ENCODE results near the gene GLDN. TPM values are rescaled to one million over a fixed set of nuclear protein-coding genes. Genes with fewer than 3 reads are reported as not detected.

Gene GLDN
- polyA plus RNA-seq, 1 experiment = 0.25 TPM

- ChIA-PET CTCF (interaction anchor here (1.0 kb wide), 1 partner anchor 37 kb away, joined by 3 read pairs; no protein-coding TSS in a partner anchor), POLR2A (no interaction called here)
- no peaks in the 10 kb centered on the region for H3K27me3 ChIP-seq (ENCODE audit: control insufficient read depth, insufficient read depth, low read length)
- no peaks in the 10 kb centered on the region for H3K9me3 ChIP-seq (ENCODE audit: control insufficient read depth, insufficient read depth, low read length)
- no peak overlapping the region for H3K27ac ChIP-seq (ENCODE audit: low read depth, low read length)
- DNase-seq (ENCODE audit: low read depth, low spot score) = no peak
- no peak overlapping the region for H3K4me3 ChIP-seq (ENCODE audit: low read depth, low read length)
- TF ChIP-seq, protein P1, sequence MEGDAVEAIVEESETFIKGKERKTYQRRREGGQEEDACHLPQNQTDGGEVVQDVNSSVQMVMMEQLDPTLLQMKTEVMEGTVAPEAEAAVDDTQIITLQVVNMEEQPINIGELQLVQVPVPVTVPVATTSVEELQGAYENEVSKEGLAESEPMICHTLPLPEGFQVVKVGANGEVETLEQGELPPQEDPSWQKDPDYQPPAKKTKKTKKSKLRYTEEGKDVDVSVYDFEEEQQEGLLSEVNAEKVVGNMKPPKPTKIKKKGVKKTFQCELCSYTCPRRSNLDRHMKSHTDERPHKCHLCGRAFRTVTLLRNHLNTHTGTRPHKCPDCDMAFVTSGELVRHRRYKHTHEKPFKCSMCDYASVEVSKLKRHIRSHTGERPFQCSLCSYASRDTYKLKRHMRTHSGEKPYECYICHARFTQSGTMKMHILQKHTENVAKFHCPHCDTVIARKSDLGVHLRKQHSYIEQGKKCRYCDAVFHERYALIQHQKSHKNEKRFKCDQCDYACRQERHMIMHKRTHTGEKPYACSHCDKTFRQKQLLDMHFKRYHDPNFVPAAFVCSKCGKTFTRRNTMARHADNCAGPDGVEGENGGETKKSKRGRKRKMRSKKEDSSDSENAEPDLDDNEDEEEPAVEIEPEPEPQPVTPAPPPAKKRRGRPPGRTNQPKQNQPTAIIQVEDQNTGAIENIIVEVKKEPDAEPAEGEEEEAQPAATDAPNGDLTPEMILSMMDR (IDR thresholded peaks at IDR 0.05; ENCODE audit: low read depth, low read length) = no peak
These were observed 26.8 kb upstream of the GLDN start for GRCh38 chr15:51314391-51315337.

- H3K27ac ChIP-seq (ENCODE audit: low read depth, low read length) = no peak overlapping the region
- H3K4me3 ChIP-seq (ENCODE audit: low read depth, low read length) = no peak overlapping the region
- TF ChIP-seq, protein P1 (IDR thresholded peaks at IDR 0.05; ENCODE audit: low read depth, low read length) = no peak
- no peaks in the 10 kb centered on the region for H3K9me3 ChIP-seq (ENCODE audit: control insufficient read depth, insufficient read depth, low read length)
- ChIA-PET POLR2A (no interaction called here), CTCF (no interaction called here)
- H3K27me3 ChIP-seq (ENCODE audit: control insufficient read depth, insufficient read depth, low read length) = peaks cover 6% of the 10 kb centered on the region
- no peak for DNase-seq (ENCODE audit: low read depth, low spot score)
These were observed 25.7 kb upstream of the GLDN start for GRCh38 chr15:51315726-51316125.

GRCh38 chr15:51316636-51317035 is 24.8 kb upstream of the GLDN start:
- Histone ChIP-seq H3K27ac (ENCODE audit: low read depth, low read length) (no peak overlapping the region), H3K27me3 (ENCODE audit: control insufficient read depth, insufficient read depth, low read length) (peaks cover 12% of the 10 kb centered on the region), H3K9me3 (ENCODE audit: control insufficient read depth, insufficient read depth, low read length) (no peaks in the 10 kb centered on the region), H3K4me3 (ENCODE audit: low read depth, low read length) (no peak overlapping the region)
- CTCF ChIA-PET = no interaction called here
- DNase-seq (ENCODE audit: low read depth, low spot score) = no peak
- TF ChIP-seq, protein P1 (IDR thresholded peaks at IDR 0.05; ENCODE audit: low read depth, low read length) = no peak
- POLR2A ChIA-PET = no interaction called here

- Histone ChIP-seq H3K4me3 (ENCODE audit: low read depth, low read length) (no peak overlapping the region), H3K27ac (ENCODE audit: low read depth, low read length) (no peak overlapping the region), H3K27me3 (ENCODE audit: control insufficient read depth, insufficient read depth, low read length) (peaks cover 22% of the 10 kb centered on the region), H3K9me3 (ENCODE audit: control insufficient read depth, insufficient read depth, low read length) (no peaks in the 10 kb centered on the region)
- POLR2A ChIA-PET = no interaction called here
- no peak for DNase-seq (ENCODE audit: low read depth, low spot score)
- TF ChIP-seq, protein P1 (IDR thresholded peaks at IDR 0.05; ENCODE audit: low read depth, low read length) = no peak
- CTCF ChIA-PET = interaction anchor here (1.8 kb wide), 1 partner anchor 155 kb away, joined by 4 read pairs; no protein-coding TSS in a partner anchor
These were observed 22.9 kb upstream of the GLDN start for GRCh38 chr15:51318382-51319150.

Data from AG04450 (cell line).